Measurements from ENCODE around the gene FZR1.

- TF ChIP-seq EZH2 (IDR thresholded peaks at IDR 0.05) (no peak), POLR2AphosphoS5 (IDR thresholded peaks at IDR 0.05; ENCODE audit: borderline replicate concordance, low read depth, low read length) (no peak), FOXP2 (optimal IDR thresholded peaks at IDR 0.05; ENCODE audit: control extremely low read depth, extremely low read length, insufficient read depth) (no peak)
Measured at GRCh38 chr19:3531716-3532115, 25.6 kb downstream of the FZR1 start.
